Astrocyte (in vitro differentiated cells and primary cell): ENCODE results near the gene WNT5B. TPM values are rescaled to one million over a fixed set of nuclear protein-coding genes. Genes with fewer than 3 reads are reported as not detected.

Experiments
- DNase-seq: peaks from one replicate; pipeline ENCODE4 v3.0.0-alpha.2; 2010; ENCODE audit warnings: low read depth
- FAIRE-seq: peaks from 2 replicates; lab custom pipeline; 2011; peaks lifted over from hg19 to GRCh38; lab: Jason Lieb, UNC
- H2AFZ ChIP-seq: 2 replicates; pipeline ENCODE4 v1.6.0; 2012; ENCODE audit warnings: low read depth, low read length, inconsistent platforms
- H3K27ac ChIP-seq: 2 replicates; pipeline ENCODE4 v1.5.1; 2011; ENCODE audit warnings: low read depth, low read length, inconsistent platforms
- H3K27me3 ChIP-seq: 2 replicates; pipeline ENCODE4 v1.6.0; 2011; ENCODE audit warnings: low read length, inconsistent platforms; ENCODE audit not compliant: insufficient read depth
- H3K36me3 ChIP-seq: 2 replicates; pipeline ENCODE4 v1.5.1; 2011; ENCODE audit warnings: low read length, inconsistent platforms; ENCODE audit not compliant: insufficient read depth
- H3K4me1 ChIP-seq: 2 replicates; pipeline ENCODE4 v1.5.1; 2011; ENCODE audit warnings: low read length, inconsistent platforms; ENCODE audit not compliant: insufficient read depth
- H3K4me2 ChIP-seq: 2 replicates; pipeline ENCODE4 v1.6.0; 2012; ENCODE audit warnings: low read length, inconsistent platforms
- H3K4me3 ChIP-seq: 2 replicates; pipeline ENCODE4 v1.5.1; 2011; ENCODE audit warnings: low read depth, mild to moderate bottlenecking, low read length, inconsistent platforms; ENCODE audit not compliant: insufficient read depth
- H3K79me2 ChIP-seq: 2 replicates; pipeline ENCODE4 v1.6.0; 2012; ENCODE audit warnings: mild to moderate bottlenecking, low read length, inconsistent platforms; ENCODE audit not compliant: insufficient read depth
- H3K9ac ChIP-seq: 2 replicates; pipeline ENCODE4 v1.6.0; 2012; ENCODE audit warnings: mild to moderate bottlenecking, low read length, inconsistent platforms
- H3K9me3 ChIP-seq: 2 replicates; pipeline ENCODE4 v1.5.1; 2012; ENCODE audit warnings: low read depth, mild to moderate bottlenecking, low read length, inconsistent platforms; ENCODE audit not compliant: insufficient read depth
- H4K20me1 ChIP-seq: 2 replicates; pipeline ENCODE4 v1.6.0; 2012; ENCODE audit warnings: low read length, inconsistent platforms; ENCODE audit not compliant: insufficient read depth
- H3K27ac Mint-ChIP-seq: one replicate; pipeline ENCODE4 v1.8.0; 2021; ENCODE audit warnings: mild to moderate bottlenecking, mixed read lengths; ENCODE audit not compliant: unreplicated experiment
- H3K27me3 Mint-ChIP-seq: one replicate; pipeline ENCODE4 v1.8.0; 2021; ENCODE audit warnings: low read depth, mixed read lengths; ENCODE audit not compliant: unreplicated experiment
- H3K36me3 Mint-ChIP-seq: one replicate; pipeline ENCODE4 v1.8.0; 2021; ENCODE audit warnings: low read depth, mixed read lengths; ENCODE audit not compliant: unreplicated experiment
- H3K4me1 Mint-ChIP-seq: one replicate; pipeline ENCODE4 v1.8.0; 2021; ENCODE audit warnings: low read depth, mixed read lengths; ENCODE audit not compliant: unreplicated experiment
- H3K4me3 Mint-ChIP-seq: one replicate; pipeline ENCODE4 v1.8.0; 2021; ENCODE audit warnings: mild to moderate bottlenecking, moderate library complexity, mixed read lengths; ENCODE audit not compliant: unreplicated experiment
- H3K9me3 Mint-ChIP-seq: one replicate; pipeline ENCODE4 v1.8.0; 2021; ENCODE audit warnings: mild to moderate bottlenecking, mixed read lengths; ENCODE audit not compliant: unreplicated experiment
- CTCF ChIP-seq: IDR thresholded peaks from 2 replicates; pipeline ENCODE4 v1.5.1; 2011; ENCODE audit warnings: low read depth, mild to moderate bottlenecking, inconsistent platforms, low read length, moderate library complexity; ENCODE audit not compliant: insufficient read depth
- EZH2 ChIP-seq: IDR thresholded peaks from 2 replicates; pipeline ENCODE4 v1.6.1; 2012; ENCODE audit warnings: mild to moderate bottlenecking, low read length, inconsistent platforms; ENCODE audit not compliant: insufficient read depth
- total RNA-seq: library from RNA; stranded (reverse); gene quantifications from 2 replicates; pipeline ENCODE4 v1.2.1, GENCODE V29; 2021

Gene WNT5B
- total RNA-seq, 1 donor from 2014 or later: 110 TPM

GRCh38 chr12:1646569-1647284 lies 17.7 kb downstream of the WNT5B start:
- no peak for DNase-seq
- Mint-ChIP-seq H3K36me3 (peaks cover 43% of the 10 kb centered on the region), H3K9me3 (no peaks in the 10 kb centered on the region), H3K27me3 (no peaks in the 10 kb centered on the region), H3K4me1 (peaks cover 29% of the 10 kb centered on the region), H3K27ac (no peak overlapping the region), H3K4me3 (no peak overlapping the region)
- Histone ChIP-seq H3K36me3 (peaks cover 7% of the 10 kb centered on the region), H3K4me2 (no peak overlapping the region), H3K4me3 (no peak overlapping the region), H3K27ac (no peak overlapping the region), H3K9me3 (no peaks in the 10 kb centered on the region), H3K4me1 (peaks cover 18% of the 10 kb centered on the region), H3K9ac (no peak overlapping the region), H3K79me2 (no peaks in the 10 kb centered on the region), H3K27me3 (no peaks in the 10 kb centered on the region), H4K20me1 (peaks cover 46% of the 10 kb centered on the region), H2AFZ (no peak overlapping the region)
- no peak for TF ChIP-seq EZH2
- FAIRE-seq: no peak

GRCh38 chr12:1647285-1647669 lies 18.2 kb downstream of the WNT5B start:
- peaks cover 43% of the 10 kb centered on the region for H4K20me1 ChIP-seq
- H3K9ac ChIP-seq: no peak overlapping the region
- peaks cover 7% of the 10 kb centered on the region for H3K36me3 ChIP-seq
- H3K4me1 Mint-ChIP-seq: peaks cover 29% of the 10 kb centered on the region
- no peaks in the 10 kb centered on the region for H3K9me3 Mint-ChIP-seq
- TF ChIP-seq EZH2 (no peak), CTCF (no peak)
- H3K27ac Mint-ChIP-seq: no peak overlapping the region
- H3K9me3 ChIP-seq: no peaks in the 10 kb centered on the region
- DNase-seq (no peak), FAIRE-seq (no peak)
- H3K27me3 Mint-ChIP-seq: no peaks in the 10 kb centered on the region
- no peak overlapping the region for H2AFZ ChIP-seq
- H3K4me1 ChIP-seq: peaks cover 18% of the 10 kb centered on the region
- H3K4me2 ChIP-seq: no peak overlapping the region
- H3K27me3 ChIP-seq: no peaks in the 10 kb centered on the region
- H3K27ac ChIP-seq: no peak overlapping the region
- no peak overlapping the region for H3K4me3 ChIP-seq
- peaks cover 38% of the 10 kb centered on the region for H3K36me3 Mint-ChIP-seq
- no peak overlapping the region for H3K4me3 Mint-ChIP-seq
- H3K79me2 ChIP-seq: no peaks in the 10 kb centered on the region

- Mint-ChIP-seq H3K36me3 (peaks cover 32% of the 10 kb centered on the region), H3K27ac (no peak overlapping the region), H3K4me3 (no peak overlapping the region), H3K9me3 (no peaks in the 10 kb centered on the region), H3K4me1 (peaks cover 29% of the 10 kb centered on the region), H3K27me3 (peaks cover 2% of the 10 kb centered on the region)
- Histone ChIP-seq H3K4me2 (no peak overlapping the region), H3K4me3 (no peak overlapping the region), H3K36me3 (peaks cover 11% of the 10 kb centered on the region), H4K20me1 (peaks cover 23% of the 10 kb centered on the region), H3K9me3 (no peaks in the 10 kb centered on the region), H3K27ac (no peak overlapping the region), H3K9ac (no peak overlapping the region), H3K79me2 (no peaks in the 10 kb centered on the region), H3K27me3 (no peaks in the 10 kb centered on the region), H3K4me1 (peaks cover 6% of the 10 kb centered on the region), H2AFZ (no peak overlapping the region)
- no peak for TF ChIP-seq CTCF
- TF ChIP-seq EZH2: no peak
- DNase-seq (no peak), FAIRE-seq (no peak)
These were observed 21.4 kb downstream of the WNT5B start for GRCh38 chr12:1650260-1650977.
